ENCODE results near the gene GUCY1A2.

The GUCY1A2 gene

DNA sequence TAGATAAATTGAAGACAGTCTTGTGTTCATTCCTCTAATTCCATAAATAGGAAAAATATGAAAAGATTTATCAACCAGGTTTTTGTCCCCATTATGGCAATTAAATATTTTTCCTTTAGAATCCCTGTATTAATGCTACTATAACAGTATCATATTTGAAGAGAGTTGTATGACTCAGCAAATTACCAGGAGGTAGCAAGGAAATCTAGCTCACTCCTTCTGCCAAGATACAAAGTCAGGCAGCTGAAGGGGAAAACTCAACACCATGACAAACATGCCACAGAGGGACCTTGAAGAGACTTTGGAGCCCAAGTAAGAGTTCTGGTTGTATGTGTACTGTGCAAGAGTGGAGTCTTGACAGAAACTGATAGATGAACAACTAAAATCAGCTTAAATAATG, 143.3 kb downstream of the GUCY1A2 start:
- TF ChIP-seq EGR1 (IDR thresholded peaks at IDR 0.05) (no peak), YY1 (IDR thresholded peaks at IDR 0.05; ENCODE audit: low read depth) (no peak), TCF12 (IDR thresholded peaks at IDR 0.05; ENCODE audit: low read depth) (no peak), CEBPB (IDR thresholded peaks at IDR 0.05) (no peak), RAD21 (IDR thresholded peaks at IDR 0.05; ENCODE audit: low read depth) (no peak), FOXM1 (IDR thresholded peaks at IDR 0.05; ENCODE audit: borderline replicate concordance, low read depth) (no peak), ZBTB7A (IDR thresholded peaks at IDR 0.05; ENCODE audit: low read depth) (no peak), CREB1 (IDR thresholded peaks at IDR 0.05; ENCODE audit: low read depth) (no peak), TEAD4 (IDR thresholded peaks at IDR 0.05) (no peak), NFIC (IDR thresholded peaks at IDR 0.05) (no peak), TAF1 (IDR thresholded peaks at IDR 0.05; ENCODE audit: low read depth) (no peak), EP300 (IDR thresholded peaks at IDR 0.05; ENCODE audit: borderline replicate concordance) (no peak)
- TF ChIP-seq, protein P1, sequence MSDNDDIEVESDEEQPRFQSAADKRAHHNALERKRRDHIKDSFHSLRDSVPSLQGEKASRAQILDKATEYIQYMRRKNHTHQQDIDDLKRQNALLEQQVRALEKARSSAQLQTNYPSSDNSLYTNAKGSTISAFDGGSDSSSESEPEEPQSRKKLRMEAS (IDR thresholded peaks at IDR 0.05) = no peak
- TF ChIP-seq, protein P2, sequence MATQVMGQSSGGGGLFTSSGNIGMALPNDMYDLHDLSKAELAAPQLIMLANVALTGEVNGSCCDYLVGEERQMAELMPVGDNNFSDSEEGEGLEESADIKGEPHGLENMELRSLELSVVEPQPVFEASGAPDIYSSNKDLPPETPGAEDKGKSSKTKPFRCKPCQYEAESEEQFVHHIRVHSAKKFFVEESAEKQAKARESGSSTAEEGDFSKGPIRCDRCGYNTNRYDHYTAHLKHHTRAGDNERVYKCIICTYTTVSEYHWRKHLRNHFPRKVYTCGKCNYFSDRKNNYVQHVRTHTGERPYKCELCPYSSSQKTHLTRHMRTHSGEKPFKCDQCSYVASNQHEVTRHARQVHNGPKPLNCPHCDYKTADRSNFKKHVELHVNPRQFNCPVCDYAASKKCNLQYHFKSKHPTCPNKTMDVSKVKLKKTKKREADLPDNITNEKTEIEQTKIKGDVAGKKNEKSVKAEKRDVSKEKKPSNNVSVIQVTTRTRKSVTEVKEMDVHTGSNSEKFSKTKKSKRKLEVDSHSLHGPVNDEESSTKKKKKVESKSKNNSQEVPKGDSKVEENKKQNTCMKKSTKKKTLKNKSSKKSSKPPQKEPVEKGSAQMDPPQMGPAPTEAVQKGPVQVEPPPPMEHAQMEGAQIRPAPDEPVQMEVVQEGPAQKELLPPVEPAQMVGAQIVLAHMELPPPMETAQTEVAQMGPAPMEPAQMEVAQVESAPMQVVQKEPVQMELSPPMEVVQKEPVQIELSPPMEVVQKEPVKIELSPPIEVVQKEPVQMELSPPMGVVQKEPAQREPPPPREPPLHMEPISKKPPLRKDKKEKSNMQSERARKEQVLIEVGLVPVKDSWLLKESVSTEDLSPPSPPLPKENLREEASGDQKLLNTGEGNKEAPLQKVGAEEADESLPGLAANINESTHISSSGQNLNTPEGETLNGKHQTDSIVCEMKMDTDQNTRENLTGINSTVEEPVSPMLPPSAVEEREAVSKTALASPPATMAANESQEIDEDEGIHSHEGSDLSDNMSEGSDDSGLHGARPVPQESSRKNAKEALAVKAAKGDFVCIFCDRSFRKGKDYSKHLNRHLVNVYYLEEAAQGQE (IDR thresholded peaks at IDR 0.05; ENCODE audit: low read depth) = no peak
- TF ChIP-seq, protein P3, sequence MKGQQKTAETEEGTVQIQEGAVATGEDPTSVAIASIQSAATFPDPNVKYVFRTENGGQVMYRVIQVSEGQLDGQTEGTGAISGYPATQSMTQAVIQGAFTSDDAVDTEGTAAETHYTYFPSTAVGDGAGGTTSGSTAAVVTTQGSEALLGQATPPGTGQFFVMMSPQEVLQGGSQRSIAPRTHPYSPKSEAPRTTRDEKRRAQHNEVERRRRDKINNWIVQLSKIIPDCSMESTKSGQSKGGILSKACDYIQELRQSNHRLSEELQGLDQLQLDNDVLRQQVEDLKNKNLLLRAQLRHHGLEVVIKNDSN (IDR thresholded peaks at IDR 0.05) = no peak

DNA sequence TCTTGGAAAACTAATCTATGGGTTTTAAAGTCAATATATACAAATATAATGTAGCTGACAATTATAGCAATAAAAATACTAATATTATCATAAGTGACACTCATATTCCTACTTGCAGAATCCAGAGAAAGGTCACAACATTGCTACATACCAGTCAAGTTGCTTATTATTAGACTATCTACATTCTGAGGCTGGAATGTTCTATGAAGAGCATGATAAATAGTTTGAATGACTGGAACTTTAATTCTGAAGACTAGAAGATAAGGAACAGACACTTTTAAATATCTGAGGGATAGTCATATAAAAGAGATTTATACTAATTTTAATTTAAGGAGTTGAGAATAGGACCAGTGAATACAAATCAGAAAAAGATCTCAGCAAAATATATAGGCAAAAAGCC, 146.0 kb downstream of the GUCY1A2 start:
- TF ChIP-seq NFIC (IDR thresholded peaks at IDR 0.05) (no peak), TCF12 (IDR thresholded peaks at IDR 0.05; ENCODE audit: low read depth) (no peak)

DNA sequence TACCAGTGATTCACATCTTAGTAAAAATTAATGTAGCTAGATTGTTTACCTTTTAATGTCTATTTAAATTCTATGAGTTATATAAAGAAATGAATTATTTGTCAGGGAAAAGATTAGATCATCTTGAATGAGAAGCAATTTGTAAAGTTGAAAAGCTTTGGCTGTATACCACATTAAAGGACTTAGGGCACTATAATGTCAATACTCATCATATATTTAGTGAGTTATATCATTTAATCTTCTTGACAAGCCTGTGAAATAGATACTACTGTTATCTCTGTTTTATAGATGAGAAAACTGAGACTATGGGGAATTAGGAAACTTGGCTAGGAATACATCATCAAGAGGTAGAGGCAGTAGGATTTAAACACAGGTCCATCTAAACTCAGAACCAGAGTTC, 160.1 kb downstream of the GUCY1A2 start:
- TF ChIP-seq EGR1 (IDR thresholded peaks at IDR 0.05) = no peak
- TF ChIP-seq NFIC (IDR thresholded peaks at IDR 0.05) = no peak
- no peak for TF ChIP-seq CEBPB (IDR thresholded peaks at IDR 0.05)

DNA sequence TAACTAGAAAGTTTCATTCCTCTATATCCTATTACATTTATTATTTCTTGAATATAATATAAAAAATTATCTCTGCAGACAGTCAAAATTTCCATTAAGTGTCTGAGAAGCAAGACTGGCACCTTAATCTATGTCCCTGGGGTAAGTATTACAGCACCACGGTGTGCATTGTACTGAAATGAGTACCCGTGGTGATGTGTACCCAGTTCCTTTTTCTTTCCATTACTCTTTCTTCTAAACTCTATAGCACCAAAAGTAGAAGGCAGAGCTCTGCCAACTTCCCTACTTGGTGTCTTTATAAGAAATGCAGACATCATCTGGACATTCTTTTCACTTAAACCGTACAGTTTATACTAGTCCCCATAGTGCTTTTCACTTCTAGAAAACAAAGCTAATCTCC, 161.7 kb downstream of the GUCY1A2 start:
- no peak for TF ChIP-seq RAD21 (IDR thresholded peaks at IDR 0.05; ENCODE audit: low read depth)

DNA sequence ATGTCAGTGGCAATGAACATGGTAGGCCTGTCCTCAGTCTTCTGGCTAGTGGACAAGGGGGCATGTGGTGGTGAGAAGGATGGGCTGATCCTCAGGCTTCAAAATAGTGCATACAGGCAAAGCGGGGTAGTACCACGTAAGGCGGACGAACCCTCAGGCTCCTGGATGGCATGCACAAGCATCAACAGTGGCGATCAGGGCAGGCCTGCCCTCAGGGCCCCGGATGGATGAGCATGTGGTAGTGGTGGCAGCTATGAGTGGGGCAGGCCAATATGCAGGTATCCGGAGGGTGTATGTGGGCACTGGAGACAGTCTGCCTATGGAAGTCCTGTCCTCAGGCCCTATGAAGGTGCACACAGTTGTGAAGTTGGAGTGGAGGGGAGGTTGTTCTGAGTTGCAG, 163.8 kb downstream of the GUCY1A2 start:
- TF ChIP-seq FOXM1 (IDR thresholded peaks at IDR 0.05; ENCODE audit: borderline replicate concordance, low read depth) (no peak), EGR1 (IDR thresholded peaks at IDR 0.05) (no peak), NFIC (IDR thresholded peaks at IDR 0.05) (no peak)

DNA sequence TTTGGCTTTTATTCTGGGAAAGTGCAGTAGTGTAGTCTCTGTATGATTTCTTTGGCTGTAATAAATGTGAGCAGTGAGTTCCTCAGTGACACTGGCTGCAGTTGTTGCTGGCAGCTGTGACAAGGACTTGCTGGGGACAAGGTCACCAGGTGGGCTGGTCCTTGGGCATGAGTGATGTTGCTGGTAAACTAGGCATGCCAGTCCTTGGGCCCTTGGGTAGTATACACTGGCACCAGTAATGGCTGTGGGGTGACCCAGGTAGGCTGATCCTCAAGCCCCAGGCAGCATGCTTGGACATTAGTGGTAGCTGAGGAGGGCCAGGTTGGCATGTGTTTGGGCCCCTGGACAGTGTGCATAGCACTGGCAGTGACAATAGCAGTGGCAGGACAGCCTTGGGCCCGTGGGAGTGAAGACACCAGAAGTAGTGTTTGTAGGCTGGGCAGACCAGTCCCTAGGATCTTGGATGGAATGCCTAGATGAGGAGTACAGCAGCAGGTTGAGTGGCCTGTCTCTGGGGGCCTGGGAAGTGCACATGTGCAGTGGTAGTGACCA, 164.3 kb downstream of the GUCY1A2 start:
- TF ChIP-seq NFIC (IDR thresholded peaks at IDR 0.05) (no peak), TCF12 (IDR thresholded peaks at IDR 0.05; ENCODE audit: low read depth) (no peak), FOXM1 (IDR thresholded peaks at IDR 0.05; ENCODE audit: borderline replicate concordance, low read depth) (no peak), YY1 (IDR thresholded peaks at IDR 0.05; ENCODE audit: low read depth) (no peak), ZBTB7A (IDR thresholded peaks at IDR 0.05; ENCODE audit: low read depth) (no peak), EGR1 (IDR thresholded peaks at IDR 0.05) (no peak), CREB1 (IDR thresholded peaks at IDR 0.05; ENCODE audit: low read depth) (no peak), RAD21 (IDR thresholded peaks at IDR 0.05; ENCODE audit: low read depth) (no peak)
- TF ChIP-seq, protein P2 (IDR thresholded peaks at IDR 0.05; ENCODE audit: low read depth) = no peak
- TF ChIP-seq, protein P3 (IDR thresholded peaks at IDR 0.05) = no peak

DNA sequence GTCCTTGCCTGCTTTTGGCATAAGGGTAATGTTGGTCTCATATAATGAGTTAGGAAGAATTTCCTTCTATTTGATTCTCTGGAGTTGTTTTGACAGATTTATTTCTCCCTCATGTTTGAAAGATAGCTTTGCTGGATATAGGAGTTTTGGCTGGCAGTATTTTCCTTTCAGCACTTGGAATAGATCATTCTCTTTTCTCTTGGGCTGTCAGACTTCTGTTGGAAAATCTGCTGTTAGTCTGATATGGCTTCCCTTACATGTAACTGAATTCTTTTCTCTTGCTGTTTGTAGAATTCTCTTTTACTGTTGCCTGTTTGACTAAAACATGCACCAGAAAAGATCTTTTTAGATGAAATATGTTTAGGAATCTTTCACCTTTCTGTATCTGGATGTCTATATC, 165.5 kb downstream of the GUCY1A2 start:
- TF ChIP-seq FOXM1 (IDR thresholded peaks at IDR 0.05; ENCODE audit: borderline replicate concordance, low read depth) (no peak), CEBPB (IDR thresholded peaks at IDR 0.05) (no peak), ZBTB7A (IDR thresholded peaks at IDR 0.05; ENCODE audit: low read depth) (no peak), YY1 (IDR thresholded peaks at IDR 0.05; ENCODE audit: low read depth) (no peak), NFIC (IDR thresholded peaks at IDR 0.05) (no peak), RAD21 (IDR thresholded peaks at IDR 0.05; ENCODE audit: low read depth) (no peak), TEAD4 (IDR thresholded peaks at IDR 0.05) (no peak), EGR1 (IDR thresholded peaks at IDR 0.05) (no peak), CREB1 (IDR thresholded peaks at IDR 0.05; ENCODE audit: low read depth) (no peak), TCF12 (IDR thresholded peaks at IDR 0.05; ENCODE audit: low read depth) (no peak), TAF1 (IDR thresholded peaks at IDR 0.05; ENCODE audit: low read depth) (no peak), EP300 (IDR thresholded peaks at IDR 0.05; ENCODE audit: borderline replicate concordance) (no peak)
- TF ChIP-seq, protein P2 (IDR thresholded peaks at IDR 0.05; ENCODE audit: low read depth) = no peak
- TF ChIP-seq, protein P1 (IDR thresholded peaks at IDR 0.05) = no peak
- TF ChIP-seq, protein P3 (IDR thresholded peaks at IDR 0.05) = no peak

Measured in Ishikawa (cell line).